Measurements from ENCODE around the gene TMEM156. TPM values are rescaled to one million over a fixed set of nuclear protein-coding genes. Genes with fewer than 3 reads are reported as not detected.
"Not testable (repeated sequence)": the region's sequence is repeated elsewhere in the genome, so short reads cannot be mapped to it uniquely, and the experiment has no call there.

TMEM156 gene
- polyA plus RNA-seq, 3 donors, result 0.31 to 1.1 (median 0.43) TPM

DNA sequence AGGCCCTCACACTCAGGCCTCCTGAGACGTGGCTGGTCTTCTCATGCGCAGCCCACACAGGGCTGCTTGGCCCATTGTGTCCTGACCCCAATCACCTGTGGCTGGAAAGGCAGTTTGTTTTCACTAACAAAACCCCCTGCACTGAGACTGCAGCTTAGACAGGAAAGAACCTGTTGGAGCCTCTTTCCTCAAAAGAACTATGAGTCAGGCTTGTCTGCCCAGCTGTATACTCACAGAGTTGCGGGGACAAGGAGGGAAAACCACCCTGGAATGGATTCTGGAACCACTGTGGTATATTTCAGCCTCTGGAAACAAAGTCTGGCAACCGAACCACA, 5.2 kb upstream of the TMEM156 start:
- TF ChIP-seq, protein P1, sequence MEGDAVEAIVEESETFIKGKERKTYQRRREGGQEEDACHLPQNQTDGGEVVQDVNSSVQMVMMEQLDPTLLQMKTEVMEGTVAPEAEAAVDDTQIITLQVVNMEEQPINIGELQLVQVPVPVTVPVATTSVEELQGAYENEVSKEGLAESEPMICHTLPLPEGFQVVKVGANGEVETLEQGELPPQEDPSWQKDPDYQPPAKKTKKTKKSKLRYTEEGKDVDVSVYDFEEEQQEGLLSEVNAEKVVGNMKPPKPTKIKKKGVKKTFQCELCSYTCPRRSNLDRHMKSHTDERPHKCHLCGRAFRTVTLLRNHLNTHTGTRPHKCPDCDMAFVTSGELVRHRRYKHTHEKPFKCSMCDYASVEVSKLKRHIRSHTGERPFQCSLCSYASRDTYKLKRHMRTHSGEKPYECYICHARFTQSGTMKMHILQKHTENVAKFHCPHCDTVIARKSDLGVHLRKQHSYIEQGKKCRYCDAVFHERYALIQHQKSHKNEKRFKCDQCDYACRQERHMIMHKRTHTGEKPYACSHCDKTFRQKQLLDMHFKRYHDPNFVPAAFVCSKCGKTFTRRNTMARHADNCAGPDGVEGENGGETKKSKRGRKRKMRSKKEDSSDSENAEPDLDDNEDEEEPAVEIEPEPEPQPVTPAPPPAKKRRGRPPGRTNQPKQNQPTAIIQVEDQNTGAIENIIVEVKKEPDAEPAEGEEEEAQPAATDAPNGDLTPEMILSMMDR (IDR thresholded peaks at IDR 0.05), result no peak
- H3K9me3 Mint-ChIP-seq, result no peaks in the 10 kb centered on the region
- H4K20me1 ChIP-seq (ENCODE audit: insufficient read depth, low read length), result no peaks in the 10 kb centered on the region
- H3K4me1 Mint-ChIP-seq, result peaks cover 17% of the 10 kb centered on the region
- no peak overlapping the region for H3K4me2 ChIP-seq (replicated peaks; ENCODE audit: extremely low read depth, low read length, poor library complexity, severe bottlenecking)
- no peak overlapping the region for H3K4me3 Mint-ChIP-seq
- peaks cover 6 to 13% of the 10 kb centered on the region in 2 donors for H3K4me1 ChIP-seq (ENCODE audit: control insufficient read depth in 1 of 2, insufficient read depth in 2 of 2, low read length in 2 of 2)
- WGBS (ENCODE audit: insufficient coverage), result 84% methylated on average over 3 of the region's 4 CpGs
- no peak overlapping the region for H3K4me3 ChIP-seq (replicated peaks in 1 of 3; ENCODE audit: low read depth in 2 of 3, low read length in 3 of 3)
- H3K27ac Mint-ChIP-seq, result no peak overlapping the region
- H3K36me3 Mint-ChIP-seq, result no peaks in the 10 kb centered on the region
- H3K27ac ChIP-seq (ENCODE audit: low read depth in 1 of 2, low read length in 2 of 2), result no peak overlapping the region
- no peak overlapping the region for H2AFZ ChIP-seq (ENCODE audit: insufficient read depth, low read depth, low read length, poor library complexity, severe bottlenecking)
- intact Hi-C loops (cut with micrococcal nuclease), result no loop called here
- DNase-seq, result no peak
- H3K79me2 ChIP-seq (ENCODE audit: insufficient read depth, low read length), result no peaks in the 10 kb centered on the region
- no peaks in the 10 kb centered on the region for H3K27me3 ChIP-seq (ENCODE audit: control insufficient read depth in 2 of 2, insufficient read depth in 2 of 2, low read length in 2 of 2)
- no peak overlapping the region for H3K9ac ChIP-seq (ENCODE audit: insufficient read depth, low read length, poor library complexity, severe bottlenecking)
- no peaks in the 10 kb centered on the region for H3K36me3 ChIP-seq (replicated peaks in 1 of 2; ENCODE audit: control insufficient read depth in 1 of 2, insufficient read depth in 2 of 2, low read length in 2 of 2)
- no peaks in the 10 kb centered on the region for H3K27me3 Mint-ChIP-seq (ENCODE audit: low read depth in 3 of 3)
- no peaks in the 10 kb centered on the region for H3K9me3 ChIP-seq (replicated peaks in 1 of 2; ENCODE audit: control insufficient read depth in 1 of 2, insufficient read depth in 1 of 2, low read length in 2 of 2)

DNA sequence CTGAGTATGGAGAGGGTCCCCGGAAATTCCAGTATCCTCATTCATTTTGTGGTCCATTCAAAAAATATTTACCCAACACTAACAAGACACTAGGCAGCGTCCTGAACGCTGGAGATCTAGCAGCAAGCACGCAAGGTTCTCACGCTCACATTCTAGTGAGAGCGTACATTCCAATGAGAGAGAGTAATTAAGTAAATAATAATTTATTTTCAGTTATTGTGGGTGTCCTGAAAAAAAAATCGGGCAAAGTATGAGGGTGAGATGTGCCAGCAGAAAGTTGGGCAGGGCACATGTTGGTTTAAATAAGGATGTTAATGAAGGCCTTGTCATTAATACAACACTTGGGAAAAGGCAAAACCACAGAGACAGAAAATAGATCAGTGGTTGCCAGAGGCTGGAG, 4.0 kb upstream of the TMEM156 start:
- H3K79me2 ChIP-seq (ENCODE audit: insufficient read depth, low read length), result no peaks in the 10 kb centered on the region
- H2AFZ ChIP-seq (ENCODE audit: insufficient read depth, low read depth, low read length, poor library complexity, severe bottlenecking), result no peak overlapping the region
- no peak overlapping the region for H3K9ac ChIP-seq (ENCODE audit: insufficient read depth, low read length, poor library complexity, severe bottlenecking)
- H3K27ac Mint-ChIP-seq, result peak overlapping the region in 1 of 7 donors; percentile 33
- TF ChIP-seq, protein P1 (IDR thresholded peaks at IDR 0.05), result no peak
- H3K4me1 ChIP-seq (ENCODE audit: control insufficient read depth in 1 of 2, insufficient read depth in 2 of 2, low read length in 2 of 2), result peaks cover 16 to 26% of the 10 kb centered on the region in 2 donors
- intact Hi-C loops (cut with micrococcal nuclease), result no loop called here
- no peak overlapping the region for H3K27ac ChIP-seq (ENCODE audit: low read depth in 1 of 2, low read length in 2 of 2)
- H3K4me2 ChIP-seq (replicated peaks; ENCODE audit: extremely low read depth, low read length, poor library complexity, severe bottlenecking), result no peak overlapping the region
- H3K36me3 Mint-ChIP-seq, result no peaks in the 10 kb centered on the region
- H3K9me3 Mint-ChIP-seq, result no peaks in the 10 kb centered on the region
- H3K36me3 ChIP-seq (replicated peaks in 1 of 2; ENCODE audit: control insufficient read depth in 1 of 2, insufficient read depth in 2 of 2, low read length in 2 of 2), result no peaks in the 10 kb centered on the region
- no peak overlapping the region for H3K4me3 Mint-ChIP-seq
- H3K4me3 ChIP-seq (replicated peaks in 1 of 3; ENCODE audit: low read depth in 2 of 3, low read length in 3 of 3), result no peak overlapping the region
- H3K27me3 Mint-ChIP-seq (ENCODE audit: low read depth in 3 of 3), result no peaks in the 10 kb centered on the region
- WGBS (ENCODE audit: insufficient coverage), result 100% methylated on average over 1 of the region's 7 CpGs
- H4K20me1 ChIP-seq (ENCODE audit: insufficient read depth, low read length), result no peaks in the 10 kb centered on the region
- peaks cover 21% of the 10 kb centered on the region for H3K4me1 Mint-ChIP-seq
- H3K9me3 ChIP-seq (replicated peaks in 1 of 2; ENCODE audit: control insufficient read depth in 1 of 2, insufficient read depth in 1 of 2, low read length in 2 of 2), result no peaks in the 10 kb centered on the region
- H3K27me3 ChIP-seq (ENCODE audit: control insufficient read depth in 2 of 2, insufficient read depth in 2 of 2, low read length in 2 of 2), result no peaks in the 10 kb centered on the region
- DNase-seq, result no peak

- Histone ChIP-seq H3K79me2 (ENCODE audit: insufficient read depth, low read length) (peaks cover 20% of the 10 kb centered on the region), H3K4me3 (replicated peaks in 1 of 3; ENCODE audit: low read depth in 2 of 3, low read length in 3 of 3) (peak overlapping the region in 1 of 3 experiments; percentile 49), H3K4me1 (ENCODE audit: control insufficient read depth in 1 of 2, insufficient read depth in 2 of 2, low read length in 2 of 2) (peaks cover 40 to 54% of the 10 kb centered on the region in 2 donors), H3K27ac (ENCODE audit: low read depth in 1 of 2, low read length in 2 of 2) (peak overlapping the region; percentile 54 to 78), H3K4me2 (replicated peaks; ENCODE audit: extremely low read depth, low read length, poor library complexity, severe bottlenecking) (peak overlapping the region; percentile 64)
- not testable (repeated sequence) for H3K36me3 ChIP-seq (replicated peaks in 1 of 2; ENCODE audit: control insufficient read depth in 1 of 2, insufficient read depth in 2 of 2, low read length in 2 of 2); H4K20me1 ChIP-seq (ENCODE audit: insufficient read depth, low read length); H3K9ac ChIP-seq (ENCODE audit: insufficient read depth, low read length, poor library complexity, severe bottlenecking); H3K27me3 ChIP-seq (ENCODE audit: control insufficient read depth in 2 of 2, insufficient read depth in 2 of 2, low read length in 2 of 2); H3K36me3 Mint-ChIP-seq; H3K9me3 ChIP-seq (replicated peaks in 1 of 2; ENCODE audit: control insufficient read depth in 1 of 2, insufficient read depth in 1 of 2, low read length in 2 of 2); H3K27me3 Mint-ChIP-seq (ENCODE audit: low read depth in 3 of 3); H2AFZ ChIP-seq (ENCODE audit: insufficient read depth, low read depth, low read length, poor library complexity, severe bottlenecking); H3K9me3 Mint-ChIP-seq; DNase-seq
- H3K27ac Mint-ChIP-seq, result peak overlapping the region; percentile 46 to 90 (median 74)
- H3K4me1 Mint-ChIP-seq, result peaks cover 41% of the 10 kb centered on the region
- intact Hi-C loops (cut with micrococcal nuclease), result loop anchor here in 1 of 2 donors (5.0 kb wide), 1 partner anchor 174 kb away; the partner anchor contains the start of gene TLR6
- 63% methylated on average over 3 of the region's 6 CpGs for WGBS (ENCODE audit: insufficient coverage)
- peak overlapping the region in 1 of 2 donors; percentile 20 for H3K4me3 Mint-ChIP-seq
Measured at GRCh38 chr4:39031590-39032020, 604 bp downstream of the TMEM156 start.

Measured in CD14-positive monocyte (primary cell).